Ovary (tissue), 9 donors: ENCODE results near the gene FUT7. TPM values are rescaled to one million over a fixed set of nuclear protein-coding genes. Genes with fewer than 3 reads are reported as not detected.

Experiments
- DNase-seq, 5 donors: peaks; one replicate each; pipeline ENCODE4 v3.0.0-alpha.2; 2019 to 2020
- H3K27ac ChIP-seq, 2 donors: fragments of 200-600 bp; one replicate each; pipeline versions ENCODE4 v1.5.1 to v1.8.0; 2019 to 2022
- H3K27me3 ChIP-seq: fragments of 200-600 bp; one replicate; pipeline ENCODE4 v1.8.0; 2022
- H3K36me3 ChIP-seq: fragments of 200-600 bp; sonication (generic); one replicate; pipeline ENCODE4 v1.5.1; 2019
- H3K4me1 ChIP-seq: one replicate; pipeline ENCODE4 v1.8.1; 2013; ENCODE audit warnings: mild to moderate bottlenecking, moderate library complexity; ENCODE audit not compliant: insufficient read depth
- H3K4me3 ChIP-seq: fragments of 200-600 bp; sonication (generic); one replicate; pipeline ENCODE4 v1.5.1; 2017
- H3K9me3 ChIP-seq, 2 donors: fragments of 200-600 bp in 1 of 2; sonication (generic) in 1 of 2; one replicate each; pipeline versions ENCODE4 v1.5.1 to v1.8.1; 2013 to 2019; ENCODE audit warnings: mild to moderate bottlenecking in 1 of 2, moderate library complexity in 1 of 2
- EP300 ChIP-seq: sonication (generic); formaldehyde crosslinking; IDR thresholded peaks from one replicate; pipeline ENCODE4 v1.6.1; 2017; ENCODE audit warnings: antibody characterized with exemption
- POLR2A ChIP-seq: fragments of 450-650 bp; IDR thresholded peaks from one replicate; pipeline ENCODE4 v1.6.1; 2017; ENCODE audit warnings: antibody characterized with exemption, mild to moderate bottlenecking, moderate library complexity
- WGBS, 3 donors: extraction: QIAGEN DNeasy Blood & Tissue Kit in 1 of 3; methylation state at CpG; one replicate each; pipeline versions ENCODE4 v1.1.5 to v1.1.7; 2013 to 2017; 5-methylcytosine and 5-hydroxymethylcytosine counted together
- intact Hi-C, 4 donors: fragments of 100-400 bp; cut with DNase I; formaldehyde crosslinking; loops; one replicate each; pipeline versions ENCODE4 v1.11.0 to v1.15.1; 2022 to 2023
- polyA plus RNA-seq, 2 donors: library from polyadenylated mRNA; stranded (reverse); fragments of 200-250 nt in 1 of 2; fragments of 350-450 nt in 1 of 2; fragmentation: Illumina TruSeq in 1 of 2; extraction: RNeasy Lipid Tissue Mini Kit (QIAGEN cat#74804) in 1 of 2; gene quantifications; one replicate each; pipeline ENCODE4 v1.2.3, GENCODE V29; 2013 to 2014
- total RNA-seq, 7 donors: library from RNA; depleted of rRNA in 2 of 7; stranded (reverse); fragments of >200 nt in 2 of 7; fragmentation: NEBNext Ultra II Directional in 3 of 7; extraction: Animal tissue kit (Norgen Biotek cat#: 25700) in 3 of 7; gene quantifications; one replicate each; pipeline versions ENCODE4 v1.1.0 to v1.2.4, GENCODE V29; 2016 to 2023
- TF ChIP-seq, protein P1 (sequence below), 3 donors: fragments of 450-650 bp in 2 of 3; fragments of 200-600 bp in 1 of 3; IDR thresholded peaks; one replicate each; pipeline versions ENCODE4 v1.5.1 to v1.8.0; 2016 to 2022; ENCODE audit warnings: antibody characterized with exemption in 3 of 3, mild to moderate bottlenecking in 1 of 3
- donor health status: DM: no; HTN: no; CAD: no; lungs with moderate emphysema.
- donor health status: DM: no; HTN: no; CAD: no.
- donor health status: Bipolar disorder and iron deficiency.
- donor health status: DM: yes; HTN: yes; CAD: no.
- donor health status: DM: no; HTN: no; CAD: no.
- donor health status: DM: yes; HTN: yes; CAD: no.

FUT7 gene
- total and polyA plus RNA-seq, 9 donors: 0.07 to 0.08 TPM; not detected in 7

DNA sequence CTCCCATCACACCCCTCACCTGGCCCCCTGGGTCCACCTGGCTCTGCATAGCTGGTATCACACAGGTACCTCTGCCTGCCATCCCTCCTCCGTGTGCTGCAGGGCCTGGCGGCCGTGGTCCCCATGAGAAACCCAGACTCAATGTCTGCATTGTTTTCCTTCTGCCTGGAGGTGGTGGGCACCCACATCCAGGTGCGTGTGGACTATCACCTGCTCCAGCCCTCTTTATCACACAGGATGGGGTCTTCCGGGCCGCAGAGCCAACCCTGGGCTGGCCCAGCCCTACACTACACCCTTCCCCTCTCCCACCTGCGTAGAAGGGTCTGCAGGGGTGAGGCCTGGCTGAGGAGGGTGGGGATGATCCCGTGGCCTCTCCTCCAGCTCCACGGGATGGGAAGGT is 7.0 kb upstream of the FUT7 start:
- 80 to 90% (median 83%) methylated on average over 9 of the region's 9 CpGs for WGBS, 3 donors
- DNase-seq: no peak
- intact Hi-C loops: loop anchor here in 1 of 4 donors (5.0 kb wide), 1 partner anchor 252 kb away; no protein-coding TSS in a partner anchor
- no peaks in the 10 kb centered on the region for H3K36me3 ChIP-seq
- TF ChIP-seq EP300: no peak
- TF ChIP-seq, protein P1, sequence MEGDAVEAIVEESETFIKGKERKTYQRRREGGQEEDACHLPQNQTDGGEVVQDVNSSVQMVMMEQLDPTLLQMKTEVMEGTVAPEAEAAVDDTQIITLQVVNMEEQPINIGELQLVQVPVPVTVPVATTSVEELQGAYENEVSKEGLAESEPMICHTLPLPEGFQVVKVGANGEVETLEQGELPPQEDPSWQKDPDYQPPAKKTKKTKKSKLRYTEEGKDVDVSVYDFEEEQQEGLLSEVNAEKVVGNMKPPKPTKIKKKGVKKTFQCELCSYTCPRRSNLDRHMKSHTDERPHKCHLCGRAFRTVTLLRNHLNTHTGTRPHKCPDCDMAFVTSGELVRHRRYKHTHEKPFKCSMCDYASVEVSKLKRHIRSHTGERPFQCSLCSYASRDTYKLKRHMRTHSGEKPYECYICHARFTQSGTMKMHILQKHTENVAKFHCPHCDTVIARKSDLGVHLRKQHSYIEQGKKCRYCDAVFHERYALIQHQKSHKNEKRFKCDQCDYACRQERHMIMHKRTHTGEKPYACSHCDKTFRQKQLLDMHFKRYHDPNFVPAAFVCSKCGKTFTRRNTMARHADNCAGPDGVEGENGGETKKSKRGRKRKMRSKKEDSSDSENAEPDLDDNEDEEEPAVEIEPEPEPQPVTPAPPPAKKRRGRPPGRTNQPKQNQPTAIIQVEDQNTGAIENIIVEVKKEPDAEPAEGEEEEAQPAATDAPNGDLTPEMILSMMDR (IDR thresholded peaks at IDR 0.05): no peak
- no peak for TF ChIP-seq POLR2A
- H3K4me1 ChIP-seq: peaks cover 1% of the 10 kb centered on the region
- no peaks in the 10 kb centered on the region for H3K9me3 ChIP-seq
- H3K27me3 ChIP-seq: no peaks in the 10 kb centered on the region
- no peak overlapping the region for H3K27ac ChIP-seq
- H3K4me3 ChIP-seq: no peak overlapping the region

DNA sequence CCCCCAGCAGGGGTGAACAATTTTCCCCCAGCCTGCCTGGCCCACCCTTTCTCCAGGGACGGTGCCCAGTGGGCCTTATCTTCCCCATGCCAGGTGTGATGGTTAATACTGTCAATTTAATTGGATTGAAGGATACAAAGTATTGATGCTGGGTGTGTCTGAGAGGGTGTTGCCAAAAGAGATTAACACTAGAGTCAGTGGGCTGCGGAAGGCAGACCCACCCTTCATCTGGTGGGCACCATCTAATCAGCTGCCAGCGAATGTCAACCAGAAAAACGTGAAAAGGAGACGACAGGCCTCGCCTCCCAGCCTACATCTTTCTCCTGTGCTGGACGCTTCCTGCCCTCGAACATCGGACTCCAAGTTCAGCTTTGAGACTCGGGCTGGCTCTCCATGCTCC is 5.6 kb upstream of the FUT7 start:
- TF ChIP-seq, protein P1 (IDR thresholded peaks at IDR 0.05): no peak
- no peak for TF ChIP-seq EP300
- TF ChIP-seq POLR2A: no peak
- Histone ChIP-seq H3K4me1 (peaks cover 1% of the 10 kb centered on the region), H3K36me3 (no peaks in the 10 kb centered on the region), H3K27me3 (no peaks in the 10 kb centered on the region), H3K4me3 (no peak overlapping the region), H3K9me3 (no peaks in the 10 kb centered on the region), H3K27ac (no peak overlapping the region)
- 81 to 84% (median 81%) methylated on average over 10 of the region's 10 CpGs for WGBS, 3 donors
- DNase-seq: no peak
- intact Hi-C loops: loop anchor here in 2 of 4 donors (2.0 to 5.0 kb wide), 2 partner anchors 250 to 251 kb away; no protein-coding TSS in a partner anchor

DNA sequence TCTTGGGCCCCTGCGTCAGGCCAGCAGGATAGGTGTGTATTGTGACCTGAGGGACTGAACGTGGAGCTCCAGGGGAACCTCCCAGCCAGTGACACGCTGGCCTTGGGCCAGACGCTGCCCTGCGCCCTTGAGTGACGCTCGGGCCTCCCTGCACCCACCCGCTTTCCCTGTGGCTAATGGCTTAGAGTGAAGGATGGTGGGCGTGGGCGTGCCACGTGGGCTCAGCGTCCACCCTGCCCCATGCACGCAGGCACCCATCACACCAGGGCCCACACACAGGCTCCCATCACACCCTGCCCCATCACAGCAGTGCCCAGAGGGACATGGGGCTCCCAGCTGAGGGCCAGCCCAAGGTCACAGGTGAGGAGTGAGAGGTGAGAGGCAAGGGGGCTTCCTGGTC is 5.1 kb upstream of the FUT7 start:
- intact Hi-C loops: loop anchor here in 2 of 4 donors (2.0 to 5.0 kb wide), 2 partner anchors 250 kb away; no protein-coding TSS in a partner anchor
- Histone ChIP-seq H3K9me3 (no peaks in the 10 kb centered on the region), H3K27me3 (no peaks in the 10 kb centered on the region), H3K4me1 (peaks cover 1% of the 10 kb centered on the region), H3K27ac (no peak overlapping the region), H3K36me3 (no peaks in the 10 kb centered on the region), H3K4me3 (no peak overlapping the region)
- DNase-seq: no peak
- 60 to 62% (median 60%) methylated on average over 13 of the region's 13 CpGs for WGBS, 3 donors
- TF ChIP-seq, protein P1 (IDR thresholded peaks at IDR 0.05): no peak
- TF ChIP-seq EP300 (no peak), POLR2A (no peak)

DNA sequence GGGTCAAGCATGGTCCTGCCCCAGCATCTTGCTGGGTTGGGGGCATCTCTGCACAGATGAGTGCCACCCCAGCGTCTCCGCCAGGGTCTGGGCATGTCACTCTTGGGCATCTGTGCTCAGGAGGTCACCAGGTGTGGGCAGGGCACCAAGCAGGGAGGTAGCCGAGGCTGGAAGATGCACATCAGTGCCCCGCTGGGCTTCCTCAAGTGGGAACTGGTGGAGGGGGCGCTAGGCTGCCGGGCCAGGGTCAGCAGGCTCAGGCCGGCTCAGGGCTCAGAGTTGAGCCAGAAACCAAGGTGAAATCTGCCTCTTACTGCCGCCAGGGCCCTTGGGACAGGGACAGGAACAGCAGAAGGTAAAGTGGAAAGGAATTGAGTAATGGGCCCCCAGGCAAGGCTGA is 4.0 kb upstream of the FUT7 start:
- intact Hi-C loops: loop anchor here in 3 of 4 donors (2.0 to 5.0 kb wide), 4 partner anchors 89 to 249 kb away; no protein-coding TSS in a partner anchor

DNA sequence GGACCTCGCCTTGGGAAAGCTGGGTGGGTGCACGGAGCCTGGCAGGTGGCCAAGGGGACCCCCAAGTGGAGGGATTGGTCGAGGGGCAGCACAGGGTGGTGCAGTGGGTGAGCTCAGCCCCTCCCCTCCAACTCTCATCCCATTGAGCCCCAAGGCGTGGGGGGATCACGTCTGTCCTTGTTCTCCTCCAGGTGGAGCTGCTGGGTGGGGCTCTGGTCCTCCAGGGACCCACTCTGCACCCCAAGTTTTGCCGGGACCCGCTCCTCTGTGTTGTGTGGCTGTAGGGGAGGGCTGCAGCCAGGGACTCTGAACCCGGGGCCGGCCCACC is 3.6 kb upstream of the FUT7 start:
- Histone ChIP-seq H3K9me3 (no peaks in the 10 kb centered on the region), H3K4me1 (peaks cover 1% of the 10 kb centered on the region), H3K36me3 (no peaks in the 10 kb centered on the region), H3K27me3 (no peaks in the 10 kb centered on the region), H3K4me3 (no peak overlapping the region), H3K27ac (no peak overlapping the region)
- intact Hi-C loops: loop anchor here in 3 of 4 donors (2.0 to 5.0 kb wide), 3 partner anchors 89 to 248 kb away; no protein-coding TSS in a partner anchor
- WGBS, 3 donors: 10 to 30% (median 14%) methylated on average over 9 of the region's 9 CpGs
- no peak for TF ChIP-seq EP300
- no peak for TF ChIP-seq POLR2A
- TF ChIP-seq, protein P1 (IDR thresholded peaks at IDR 0.05): no peak
- no peak for DNase-seq

More for the DNA sequence above, 4.0 kb upstream of the FUT7 start:
- H3K9me3 ChIP-seq: no peaks in the 10 kb centered on the region
- H3K4me3 ChIP-seq: no peak overlapping the region
- no peak for TF ChIP-seq POLR2A
- no peak for TF ChIP-seq EP300
- H3K4me1 ChIP-seq: peaks cover 1% of the 10 kb centered on the region
- 58 to 74% (median 60%) methylated on average over 8 of the region's 8 CpGs for WGBS, 3 donors
- DNase-seq: no peak
- H3K27ac ChIP-seq: no peak overlapping the region
- no peaks in the 10 kb centered on the region for H3K27me3 ChIP-seq
- no peaks in the 10 kb centered on the region for H3K36me3 ChIP-seq
